Coronary artery (tissue), 2 donors: ENCODE data around the gene NKAIN2.

Source experiments
- DNase-seq: peaks from one replicate; pipeline ENCODE4 v3.0.0-alpha.2; 2017; ENCODE audit warnings: low spot score
- H3K27ac ChIP-seq, 2 donors: fragments of 200-600 bp; sonication (generic); one replicate each; pipeline ENCODE4 v1.5.1; 2016 to 2019
- H3K4me3 ChIP-seq: fragments of 200-600 bp; sonication (generic); 2 replicates; pipeline ENCODE4 v1.5.1; 2016; ENCODE audit warnings: mild to moderate bottlenecking, moderate library complexity
- CTCF ChIP-seq: fragments of 200-600 bp; sonication (generic); IDR thresholded peaks from one replicate; pipeline ENCODE4 v1.5.1; 2019; ENCODE audit warnings: antibody characterized with exemption

Gene NKAIN2

GRCh38 chr6:123941855-123942254, 138.2 kb downstream of the NKAIN2 start:
- TF ChIP-seq CTCF = no peak
- no peak overlapping the region for H3K4me3 ChIP-seq
- DNase-seq = no peak
- H3K27ac ChIP-seq = no peak overlapping the region

- no peak for DNase-seq
- H3K27ac ChIP-seq = no peak overlapping the region
- no peak for TF ChIP-seq CTCF
- H3K4me3 ChIP-seq = no peak overlapping the region
These were observed 141.7 kb downstream of the NKAIN2 start for GRCh38 chr6:123945386-123945785.

GRCh38 chr6:123953920-123954319, 150.3 kb downstream of the NKAIN2 start:
- DNase-seq = no peak
- H3K27ac ChIP-seq = no peak overlapping the region
- no peak for TF ChIP-seq CTCF
- H3K4me3 ChIP-seq = no peak overlapping the region

GRCh38 chr6:123956492-123957139, 153.0 kb downstream of the NKAIN2 start:
- H3K27ac ChIP-seq = no peak overlapping the region
- DNase-seq = no peak
- H3K4me3 ChIP-seq = no peak overlapping the region
- TF ChIP-seq CTCF = no peak

GRCh38 chr6:123962508-123962907, 158.8 kb downstream of the NKAIN2 start:
- Histone ChIP-seq H3K4me3 (no peak overlapping the region), H3K27ac (no peak overlapping the region)
- TF ChIP-seq CTCF = no peak
- no peak for DNase-seq

GRCh38 chr6:123965894-123966293, 162.2 kb downstream of the NKAIN2 start:
- H3K4me3 ChIP-seq = no peak overlapping the region
- no peak overlapping the region for H3K27ac ChIP-seq
- DNase-seq = no peak
- TF ChIP-seq CTCF = peak; percentile 17

GRCh38 chr6:123966618-123967017, 163.0 kb downstream of the NKAIN2 start:
- no peak overlapping the region for H3K27ac ChIP-seq
- H3K4me3 ChIP-seq = no peak overlapping the region
- DNase-seq = no peak
- TF ChIP-seq CTCF = no peak
